ENCODE results near the gene INPP5A.

The INPP5A gene

GRCh38 chr10:132789659-132790148 lies 252.1 kb downstream of the INPP5A start:
- TF ChIP-seq MAX (IDR thresholded peaks at IDR 0.05) (no peak), TEAD4 (IDR thresholded peaks at IDR 0.05) (no peak), FOXM1 (IDR thresholded peaks at IDR 0.05; ENCODE audit: borderline replicate concordance, low read depth) (no peak), NFIC (IDR thresholded peaks at IDR 0.05) (no peak), CREB1 (IDR thresholded peaks at IDR 0.05; ENCODE audit: low read depth) (no peak), EGR1 (IDR thresholded peaks at IDR 0.05) (no peak), ZBTB7A (IDR thresholded peaks at IDR 0.05; ENCODE audit: low read depth) (no peak), RAD21 (IDR thresholded peaks at IDR 0.05; ENCODE audit: low read depth) (no peak), EP300 (IDR thresholded peaks at IDR 0.05; ENCODE audit: borderline replicate concordance) (no peak), TCF12 (IDR thresholded peaks at IDR 0.05; ENCODE audit: low read depth) (no peak), USF1 (IDR thresholded peaks at IDR 0.05) (no peak), TAF1 (IDR thresholded peaks at IDR 0.05; ENCODE audit: low read depth) (no peak), YY1 (IDR thresholded peaks at IDR 0.05; ENCODE audit: low read depth) (no peak), CEBPB (IDR thresholded peaks at IDR 0.05) (no peak)
- TF ChIP-seq, protein P1, sequence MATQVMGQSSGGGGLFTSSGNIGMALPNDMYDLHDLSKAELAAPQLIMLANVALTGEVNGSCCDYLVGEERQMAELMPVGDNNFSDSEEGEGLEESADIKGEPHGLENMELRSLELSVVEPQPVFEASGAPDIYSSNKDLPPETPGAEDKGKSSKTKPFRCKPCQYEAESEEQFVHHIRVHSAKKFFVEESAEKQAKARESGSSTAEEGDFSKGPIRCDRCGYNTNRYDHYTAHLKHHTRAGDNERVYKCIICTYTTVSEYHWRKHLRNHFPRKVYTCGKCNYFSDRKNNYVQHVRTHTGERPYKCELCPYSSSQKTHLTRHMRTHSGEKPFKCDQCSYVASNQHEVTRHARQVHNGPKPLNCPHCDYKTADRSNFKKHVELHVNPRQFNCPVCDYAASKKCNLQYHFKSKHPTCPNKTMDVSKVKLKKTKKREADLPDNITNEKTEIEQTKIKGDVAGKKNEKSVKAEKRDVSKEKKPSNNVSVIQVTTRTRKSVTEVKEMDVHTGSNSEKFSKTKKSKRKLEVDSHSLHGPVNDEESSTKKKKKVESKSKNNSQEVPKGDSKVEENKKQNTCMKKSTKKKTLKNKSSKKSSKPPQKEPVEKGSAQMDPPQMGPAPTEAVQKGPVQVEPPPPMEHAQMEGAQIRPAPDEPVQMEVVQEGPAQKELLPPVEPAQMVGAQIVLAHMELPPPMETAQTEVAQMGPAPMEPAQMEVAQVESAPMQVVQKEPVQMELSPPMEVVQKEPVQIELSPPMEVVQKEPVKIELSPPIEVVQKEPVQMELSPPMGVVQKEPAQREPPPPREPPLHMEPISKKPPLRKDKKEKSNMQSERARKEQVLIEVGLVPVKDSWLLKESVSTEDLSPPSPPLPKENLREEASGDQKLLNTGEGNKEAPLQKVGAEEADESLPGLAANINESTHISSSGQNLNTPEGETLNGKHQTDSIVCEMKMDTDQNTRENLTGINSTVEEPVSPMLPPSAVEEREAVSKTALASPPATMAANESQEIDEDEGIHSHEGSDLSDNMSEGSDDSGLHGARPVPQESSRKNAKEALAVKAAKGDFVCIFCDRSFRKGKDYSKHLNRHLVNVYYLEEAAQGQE (IDR thresholded peaks at IDR 0.05; ENCODE audit: low read depth): no peak

- TF ChIP-seq RAD21 (IDR thresholded peaks at IDR 0.05; ENCODE audit: low read depth) (no peak), NFIC (IDR thresholded peaks at IDR 0.05) (no peak), USF1 (IDR thresholded peaks at IDR 0.05) (no peak), TAF1 (IDR thresholded peaks at IDR 0.05; ENCODE audit: low read depth) (no peak), ZBTB7A (IDR thresholded peaks at IDR 0.05; ENCODE audit: low read depth) (no peak), MAX (IDR thresholded peaks at IDR 0.05) (no peak)
Observed at GRCh38 chr10:132790470-132790869, 252.9 kb downstream of the INPP5A start.

- TF ChIP-seq TEAD4 (IDR thresholded peaks at IDR 0.05) (no peak), MAX (IDR thresholded peaks at IDR 0.05) (no peak), YY1 (IDR thresholded peaks at IDR 0.05; ENCODE audit: low read depth) (no peak), EP300 (IDR thresholded peaks at IDR 0.05; ENCODE audit: borderline replicate concordance) (no peak), ZBTB7A (IDR thresholded peaks at IDR 0.05; ENCODE audit: low read depth) (no peak), CEBPB (IDR thresholded peaks at IDR 0.05) (no peak), CREB1 (IDR thresholded peaks at IDR 0.05; ENCODE audit: low read depth) (no peak), NFIC (IDR thresholded peaks at IDR 0.05) (no peak), TCF12 (IDR thresholded peaks at IDR 0.05; ENCODE audit: low read depth) (no peak), RAD21 (IDR thresholded peaks at IDR 0.05; ENCODE audit: low read depth) (no peak), FOXM1 (IDR thresholded peaks at IDR 0.05; ENCODE audit: borderline replicate concordance, low read depth) (no peak), USF1 (IDR thresholded peaks at IDR 0.05) (no peak), TAF1 (IDR thresholded peaks at IDR 0.05; ENCODE audit: low read depth) (no peak)
Observed at GRCh38 chr10:132790934-132791829, 253.6 kb downstream of the INPP5A start.

- TF ChIP-seq TEAD4 (IDR thresholded peaks at IDR 0.05) (no peak), USF1 (IDR thresholded peaks at IDR 0.05) (peak; percentile 59), CREB1 (IDR thresholded peaks at IDR 0.05; ENCODE audit: low read depth) (no peak)
Observed at GRCh38 chr10:132792796-132793195, 255.2 kb downstream of the INPP5A start.

GRCh38 chr10:132793213-132793612 lies 255.6 kb downstream of the INPP5A start:
- TF ChIP-seq CREB1 (IDR thresholded peaks at IDR 0.05; ENCODE audit: low read depth) (no peak), RAD21 (IDR thresholded peaks at IDR 0.05; ENCODE audit: low read depth) (peak; percentile 32; the same call in 1 of the 2 replicates), EGR1 (IDR thresholded peaks at IDR 0.05) (no peak), TCF12 (IDR thresholded peaks at IDR 0.05; ENCODE audit: low read depth) (no peak)
- TF ChIP-seq, protein P1 (IDR thresholded peaks at IDR 0.05; ENCODE audit: low read depth): no peak
